Endothelial cell of umbilical vein (primary cell): ENCODE measurements around the gene ZNF511. TPM values are rescaled to one million over a fixed set of nuclear protein-coding genes. Genes with fewer than 3 reads are reported as not detected.

Source experiments
- BruUV-seq: library from RNA; stranded (reverse); fragments of 400-500 nt; replicated peaks from 2 replicates; lab custom pipeline; 2021; lab: Mats Ljungman, UMichigan
- CTCF ChIA-PET: fragments of 300-600, 350-600 bp; sonication (Branson Sonifier 250); formaldehyde crosslinking; loops from one replicate; lab custom pipeline; 2021; ENCODE audit warnings: antibody characterized with exemption, inconsistent platforms; lab: Charles Lee
- POLR2A ChIA-PET: fragments of 300-600, 350-600 bp; sonication (Branson Sonifier 250); formaldehyde crosslinking; loops from one replicate; lab custom pipeline; 2021; ENCODE audit warnings: antibody characterized with exemption, inconsistent platforms; lab: Charles Lee
- DNase-seq: peaks from one replicate; pipeline ENCODE4 v3.0.0-alpha.2; 2011; ENCODE audit warnings: low read depth, low spot score
- FAIRE-seq: peaks from 2 replicates; lab custom pipeline; 2011; peaks lifted over from hg19 to GRCh38; lab: Jason Lieb, UNC
- H2AFZ ChIP-seq: 2 replicates; pipeline ENCODE4 v1.6.0; 2012; ENCODE audit warnings: low read depth, low read length, control low read depth, inconsistent platforms
- H3K27ac ChIP-seq: 2 replicates; pipeline ENCODE4 v1.5.1; 2011; ENCODE audit warnings: low read depth, mild to moderate bottlenecking, control low read depth, low read length, moderate library complexity; ENCODE audit not compliant: insufficient read depth
- H3K27me3 ChIP-seq, 2 experiments: 2 replicates each; pipeline versions ENCODE4 v1.6.0 to v1.6.1; 2011; ENCODE audit warnings: low read length in 2 of 2, mixed read lengths in 1 of 2; ENCODE audit not compliant: control insufficient read depth in 2 of 2, insufficient read depth in 2 of 2
- H3K36me3 ChIP-seq, 2 experiments: 2 replicates in 1 of 2; 3 replicates in 1 of 2; pipeline ENCODE4 v1.5.1; 2011; ENCODE audit warnings: low read length in 2 of 2, mild to moderate bottlenecking in 1 of 2, moderate library complexity in 1 of 2; ENCODE audit not compliant: control insufficient read depth in 2 of 2, insufficient read depth in 2 of 2; ENCODE audit errors: extremely low read depth in 1 of 2
- H3K4me1 ChIP-seq: 3 replicates; pipeline ENCODE4 v1.5.1; 2011; ENCODE audit warnings: mild to moderate bottlenecking, low read length; ENCODE audit not compliant: control insufficient read depth, insufficient read depth; ENCODE audit errors: extremely low read depth
- H3K4me2 ChIP-seq: 2 replicates; pipeline ENCODE4 v1.6.1; 2011; ENCODE audit warnings: low read length, control low read depth, mixed read lengths; ENCODE audit not compliant: insufficient read depth
- H3K4me3 ChIP-seq, 3 experiments: fragments of 200-600 bp in 1 of 3; sonication (generic), shearing (Covaris generic) in 1 of 3; replicated peaks in 1 of 3; 2 replicates each; pipeline ENCODE4 v1.5.1; 2011 to 2016; ENCODE audit warnings: control low read depth in 3 of 3, low read length in 3 of 3, mild to moderate bottlenecking in 2 of 3, inconsistent platforms in 1 of 3, low read depth in 1 of 3, moderate library complexity in 1 of 3; ENCODE audit not compliant: insufficient read depth in 1 of 3
- H3K79me2 ChIP-seq: 2 replicates; pipeline ENCODE4 v1.6.0; 2012; ENCODE audit warnings: low read length, inconsistent platforms; ENCODE audit not compliant: control insufficient read depth, insufficient read depth
- H3K9ac ChIP-seq: replicated peaks from 2 replicates; pipeline ENCODE3; 2011; ENCODE audit warnings: low read length, control low read depth; ENCODE audit not compliant: insufficient read depth; ENCODE audit errors: extremely low read depth
- H3K9me1 ChIP-seq: replicated peaks from 3 replicates; pipeline ENCODE4 v1.6.0; 2011; ENCODE audit warnings: mild to moderate bottlenecking, low read length; ENCODE audit not compliant: control insufficient read depth, insufficient read depth; ENCODE audit errors: extremely low read depth
- H3K9me3 ChIP-seq: replicated peaks from 2 replicates; pipeline ENCODE4 v1.5.1; 2012; ENCODE audit warnings: low read length, inconsistent platforms; ENCODE audit not compliant: control insufficient read depth, insufficient read depth
- H4K20me1 ChIP-seq: replicated peaks from 2 replicates; pipeline ENCODE3; 2011; ENCODE audit warnings: mild to moderate bottlenecking, low read length; ENCODE audit not compliant: control insufficient read depth, insufficient read depth; ENCODE audit errors: extremely low read depth
- CTCF ChIP-seq, 2 donors: IDR thresholded peaks; 1 replicate in 1 of 2; 2 replicates in 1 of 2; pipeline ENCODE4 v1.5.1; 2011; ENCODE audit warnings: low read length in 2 of 2, mild to moderate bottlenecking in 2 of 2, moderate library complexity in 2 of 2, control low read depth in 1 of 2, inconsistent platforms in 1 of 2, low read depth in 1 of 2; ENCODE audit not compliant: insufficient read depth in 1 of 2; ENCODE audit errors: extremely low read depth in 1 of 2
- EZH2 ChIP-seq: IDR thresholded peaks from 2 replicates; pipeline ENCODE4 v1.6.1; 2012; ENCODE audit warnings: borderline replicate concordance, low read depth, mild to moderate bottlenecking, moderate library complexity, low read length, inconsistent platforms; ENCODE audit not compliant: severe bottlenecking
- FOS ChIP-seq: IDR thresholded peaks from 2 replicates; pipeline ENCODE4 v1.6.1; 2011; ENCODE audit warnings: mild to moderate bottlenecking, low read length, moderate library complexity, borderline replicate concordance; ENCODE audit not compliant: insufficient read depth
- GATA2 ChIP-seq: IDR thresholded peaks from 2 replicates; pipeline ENCODE4 v1.7.0; 2011; ENCODE audit warnings: low read depth, mild to moderate bottlenecking, moderate library complexity, mixed read lengths, low read length; ENCODE audit not compliant: insufficient read length, insufficient read depth
- JUN ChIP-seq: IDR thresholded peaks from 2 replicates; pipeline ENCODE4 v1.6.1; 2011; ENCODE audit warnings: borderline replicate concordance, low read depth; ENCODE audit not compliant: insufficient read length, insufficient read depth
- MAX ChIP-seq: IDR thresholded peaks from 2 replicates; pipeline ENCODE4 v1.6.1; 2011; ENCODE audit not compliant: insufficient read depth, insufficient read length
- MYC ChIP-seq: IDR thresholded peaks from one replicate; pipeline ENCODE4 v1.6.1; 2011; ENCODE audit warnings: mild to moderate bottlenecking, low read depth, low read length
- POLR2A ChIP-seq: IDR thresholded peaks from 2 replicates; pipeline ENCODE4 v1.6.1; 2012; ENCODE audit warnings: low read depth, mild to moderate bottlenecking, control low read depth, low read length
- POLR2AphosphoS5 ChIP-seq: IDR thresholded peaks from 2 replicates; pipeline ENCODE4 v1.6.1; 2012; ENCODE audit warnings: low read depth, mild to moderate bottlenecking, control low read depth, low read length, moderate library complexity; ENCODE audit not compliant: insufficient read depth
- dilution Hi-C: fragments of 300-500 bp; cut with MboI; formaldehyde crosslinking; loops from one replicate; pipeline ENCODE4 v1.15.0; 2019; ENCODE audit warnings: low sequenced_read_pairs; ENCODE audit not compliant: extremely low pct_ligation_motif_present
- intact Hi-C: fragments of 100-400 bp; cut with micrococcal nuclease; formaldehyde crosslinking; loops from one replicate; pipeline ENCODE4 v1.10.0; 2022
- polyA plus RNA-seq, 4 experiments: library from polyadenylated mRNA; depleted of rRNA in 3 of 4; stranded (reverse) in 3 of 4; unstranded in 1 of 4; fragments of >200 nt; gene quantifications; 2 replicates each; pipeline versions ENCODE4 v1.2.1 to v1.2.3, GENCODE V29; 2011 to 2012; ENCODE audit warnings: missing spikeins in 1 of 4
- total RNA-seq: library from RNA; stranded (reverse); gene quantifications from 2 replicates; pipeline ENCODE4 v1.2.3, GENCODE V29; 2021

ZNF511 gene
- total and polyA plus RNA-seq, 2 donors (not counting 3 experiments of a cell fraction or from before 2014, with no cell fraction given) = 25.6 to 37.9 TPM

- POLR2A ChIA-PET = interaction anchor here (1.0 kb wide), 1 partner anchor 12 kb away, joined by 4 read pairs; the partner anchor contains the start of gene ECHS1
- CTCF ChIA-PET = interaction anchor here (1.0 to 1.1 kb wide), 2 partner anchors 28 to 31 kb away, joined by 3 to 4 read pairs; no protein-coding TSS in a partner anchor
- Histone ChIP-seq H3K9me1 (no peaks in the 10 kb centered on the region), H3K9ac (no peak overlapping the region), H3K79me2 (no peaks in the 10 kb centered on the region), H3K4me3 (no peak overlapping the region), H3K9me3 (no peaks in the 10 kb centered on the region), H3K27me3 (no peaks in the 10 kb centered on the region), H4K20me1 (no peaks in the 10 kb centered on the region), H3K4me1 (peaks cover 3% of the 10 kb centered on the region), H3K4me2 (no peak overlapping the region), H3K36me3 (peaks cover 0 to 20% of the 10 kb centered on the region in 2 experiments), H3K27ac (no peak overlapping the region), H2AFZ (no peak overlapping the region)
- dilution Hi-C loops (no loop called here), intact Hi-C loops (no loop called here)
- no peak for DNase-seq
- FAIRE-seq = no peak
- TF ChIP-seq POLR2A = no peak
- BruUV-seq = no TSS peak
Measured at GRCh38 chr10:133361227-133361626, 52.5 kb downstream of the ZNF511 start.

- no peak for DNase-seq
- Histone ChIP-seq H3K4me2 (no peak overlapping the region), H3K27ac (no peak overlapping the region), H3K79me2 (no peaks in the 10 kb centered on the region), H3K4me3 (no peak overlapping the region), H3K4me1 (peaks cover 3% of the 10 kb centered on the region), H2AFZ (no peak overlapping the region), H3K9ac (no peak overlapping the region), H4K20me1 (no peaks in the 10 kb centered on the region), H3K9me1 (no peaks in the 10 kb centered on the region), H3K9me3 (no peaks in the 10 kb centered on the region), H3K36me3 (peaks cover 0 to 26% of the 10 kb centered on the region in 2 experiments), H3K27me3 (no peaks in the 10 kb centered on the region)
- no peak for FAIRE-seq
- no TSS peak for BruUV-seq
- TF ChIP-seq JUN = no peak
- TF ChIP-seq MYC = no peak
- TF ChIP-seq EZH2 = no peak
- TF ChIP-seq FOS = no peak
- TF ChIP-seq POLR2AphosphoS5 = no peak
- TF ChIP-seq GATA2 = no peak
- no peak for TF ChIP-seq POLR2A
- TF ChIP-seq CTCF (IDR thresholded peaks at IDR 0.05; ENCODE audit: extremely low read depth in 1 of 2, insufficient read depth in 1 of 2, low read depth in 1 of 2, low read length in 2 of 2) = no peak
- TF ChIP-seq MAX = no peak
- CTCF ChIA-PET = interaction anchor here (1.0 to 1.1 kb wide), 2 partner anchors 28 to 32 kb away, joined by 3 to 4 read pairs; no protein-coding TSS in a partner anchor
- intact Hi-C loops = no loop called here
- POLR2A ChIA-PET = interaction anchor here (1.0 kb wide), 1 partner anchor 11 kb away, joined by 4 read pairs; the partner anchor contains the start of gene ECHS1
- dilution Hi-C loops = no loop called here
Measured at GRCh38 chr10:133361773-133362441, 53.2 kb downstream of the ZNF511 start.
